Parathyroid adenoma (tissue), 2 donors: ENCODE data around the gene DENND1B.

Experiments used
- H2AFZ ChIP-seq: fragments of 300-600 bp; sonication (generic); one replicate; pipeline ENCODE4 v1.7.0; 2017; ENCODE audit warnings: antibody characterized with exemption, mild to moderate bottlenecking
- H3K27ac ChIP-seq: fragments of 300-600 bp; sonication (generic); one replicate; pipeline ENCODE4 v1.7.0; 2017
- H3K27me3 ChIP-seq: fragments of 300-600 bp; sonication (generic); one replicate; pipeline ENCODE4 v1.7.0; 2017; ENCODE audit warnings: low read length; ENCODE audit not compliant: control insufficient read depth, insufficient read depth
- H3K36me3 ChIP-seq: fragments of 300-600 bp; sonication (generic); one replicate; pipeline ENCODE4 v1.7.0; 2017; ENCODE audit warnings: low read length; ENCODE audit not compliant: control insufficient read depth, insufficient read depth
- H3K4me1 ChIP-seq: fragments of 300-600 bp; sonication (generic); one replicate; pipeline ENCODE4 v1.7.0; 2017; ENCODE audit warnings: control low read depth
- H3K4me2 ChIP-seq: fragments of 300-600 bp; sonication (generic); one replicate; pipeline ENCODE4 v1.7.0; 2017; ENCODE audit warnings: low read length
- H3K4me3 ChIP-seq: fragments of 300-600 bp; sonication (generic); one replicate; pipeline ENCODE4 v1.7.0; 2017; ENCODE audit warnings: low read depth, low read length
- H3K79me2 ChIP-seq: fragments of 300-600 bp; sonication (generic); one replicate; pipeline ENCODE4 v1.7.0; 2017; ENCODE audit warnings: control low read depth
- H3K9ac ChIP-seq: fragments of 300-600 bp; sonication (generic); one replicate; pipeline ENCODE4 v1.7.0; 2017; ENCODE audit warnings: mild to moderate bottlenecking
- H3K9me3 ChIP-seq: fragments of 300-600 bp; sonication (generic); one replicate; pipeline ENCODE4 v1.7.0; 2017; ENCODE audit warnings: low read length; ENCODE audit not compliant: control insufficient read depth
- CTCF ChIP-seq: fragments of 300-600 bp; sonication (generic); IDR thresholded peaks from one replicate; pipeline ENCODE4 v1.7.0; 2017; ENCODE audit warnings: antibody characterized with exemption, mild to moderate bottlenecking
- donor health status: primary hyperparathyroidism.

The DENND1B gene

GRCh38 chr1:197622371-197622770 lies 152.9 kb downstream of the DENND1B start:
- H3K9ac ChIP-seq, result no peak overlapping the region
- no peaks in the 10 kb centered on the region for H3K27me3 ChIP-seq
- H3K27ac ChIP-seq, result no peak overlapping the region
- no peak overlapping the region for H3K4me3 ChIP-seq
- H2AFZ ChIP-seq, result no peak overlapping the region
- TF ChIP-seq CTCF, result no peak
- no peaks in the 10 kb centered on the region for H3K79me2 ChIP-seq
- no peak overlapping the region for H3K4me2 ChIP-seq
- H3K4me1 ChIP-seq, result no peaks in the 10 kb centered on the region
- no peaks in the 10 kb centered on the region for H3K36me3 ChIP-seq
- no peaks in the 10 kb centered on the region for H3K9me3 ChIP-seq

- H3K4me1 ChIP-seq, result no peaks in the 10 kb centered on the region
- H3K27me3 ChIP-seq, result no peaks in the 10 kb centered on the region
- no peaks in the 10 kb centered on the region for H3K9me3 ChIP-seq
- no peak for TF ChIP-seq CTCF
- H3K9ac ChIP-seq, result no peak overlapping the region
- H3K4me2 ChIP-seq, result no peak overlapping the region
- H3K4me3 ChIP-seq, result no peak overlapping the region
- H3K27ac ChIP-seq, result no peak overlapping the region
- H3K36me3 ChIP-seq, result no peaks in the 10 kb centered on the region
- H3K79me2 ChIP-seq, result no peaks in the 10 kb centered on the region
- no peak overlapping the region for H2AFZ ChIP-seq
These were observed 153.5 kb downstream of the DENND1B start for GRCh38 chr1:197621761-197622160.

GRCh38 chr1:197620714-197621163 lies 154.5 kb downstream of the DENND1B start:
- H3K36me3 ChIP-seq, result no peaks in the 10 kb centered on the region
- H3K9me3 ChIP-seq, result no peaks in the 10 kb centered on the region
- H3K27me3 ChIP-seq, result no peaks in the 10 kb centered on the region
- H2AFZ ChIP-seq, result no peak overlapping the region
- no peak overlapping the region for H3K27ac ChIP-seq
- no peak for TF ChIP-seq CTCF
- H3K9ac ChIP-seq, result no peak overlapping the region
- H3K79me2 ChIP-seq, result no peaks in the 10 kb centered on the region
- no peaks in the 10 kb centered on the region for H3K4me1 ChIP-seq
- H3K4me2 ChIP-seq, result no peak overlapping the region
- no peak overlapping the region for H3K4me3 ChIP-seq

GRCh38 chr1:197619008-197619640 lies 156.2 kb downstream of the DENND1B start:
- H3K4me1 ChIP-seq, result no peaks in the 10 kb centered on the region
- no peaks in the 10 kb centered on the region for H3K27me3 ChIP-seq
- no peaks in the 10 kb centered on the region for H3K36me3 ChIP-seq
- no peak overlapping the region for H3K4me2 ChIP-seq
- no peak overlapping the region for H2AFZ ChIP-seq
- TF ChIP-seq CTCF, result peak; percentile 5
- H3K9ac ChIP-seq, result no peak overlapping the region
- no peak overlapping the region for H3K27ac ChIP-seq
- H3K4me3 ChIP-seq, result no peak overlapping the region
- H3K79me2 ChIP-seq, result no peaks in the 10 kb centered on the region
- no peaks in the 10 kb centered on the region for H3K9me3 ChIP-seq

- H3K79me2 ChIP-seq, result no peaks in the 10 kb centered on the region
- H2AFZ ChIP-seq, result no peak overlapping the region
- no peak overlapping the region for H3K9ac ChIP-seq
- no peaks in the 10 kb centered on the region for H3K27me3 ChIP-seq
- H3K9me3 ChIP-seq, result no peaks in the 10 kb centered on the region
- no peaks in the 10 kb centered on the region for H3K36me3 ChIP-seq
- no peak overlapping the region for H3K4me2 ChIP-seq
- no peak overlapping the region for H3K27ac ChIP-seq
- H3K4me1 ChIP-seq, result no peaks in the 10 kb centered on the region
- TF ChIP-seq CTCF, result no peak
- no peak overlapping the region for H3K4me3 ChIP-seq
These were observed 157.2 kb downstream of the DENND1B start for GRCh38 chr1:197618061-197618460.
